Bone marrow (tissue), 2 donors: ENCODE data around the gene CAV2.
"Not testable (repeated sequence)": the region's sequence is repeated elsewhere in the genome, so short reads cannot be mapped to it uniquely, and the experiment has no call there.

Experiments
- DNase-seq, 2 donors: peaks; one replicate each; lab custom pipeline; 2025; lab: John Stamatoyannopoulos, UW

Gene CAV2

GRCh38 chr7:116499168-116500077, at the start of gene CAV2:
Gene CAV2 (plus strand): TSS chr7:116499738. CDS start chr7:116499782, 44 bp downstream.
- no peak for DNase-seq

- no peak for DNase-seq
These were observed 49.6 kb upstream of the CAV2 start for GRCh38 chr7:116449950-116450349.

- DNase-seq, result no peak
These were observed 47.4 kb upstream of the CAV2 start for GRCh38 chr7:116451957-116452729.

- no peak for DNase-seq
These were observed 45.2 kb upstream of the CAV2 start for GRCh38 chr7:116454377-116454776.

- no peak for DNase-seq
These were observed 44.5 kb upstream of the CAV2 start for GRCh38 chr7:116455009-116455408.

GRCh38 chr7:116455499-116455898, 44.0 kb upstream of the CAV2 start:
- no peak for DNase-seq

GRCh38 chr7:116461500-116461899, 38.0 kb upstream of the CAV2 start:
- no peak for DNase-seq

- no peak for DNase-seq
These were observed 35.6 kb upstream of the CAV2 start for GRCh38 chr7:116463956-116464355.

GRCh38 chr7:116464375-116464774, 35.2 kb upstream of the CAV2 start:
- DNase-seq, result no peak

GRCh38 chr7:116465125-116465524, 34.4 kb upstream of the CAV2 start:
- no peak for DNase-seq

GRCh38 chr7:116468534-116468933, 31.0 kb upstream of the CAV2 start:
- DNase-seq, result no peak

GRCh38 chr7:116477625-116478024, 21.9 kb upstream of the CAV2 start:
- no peak for DNase-seq

GRCh38 chr7:116478834-116479233, 20.7 kb upstream of the CAV2 start:
- DNase-seq, result no peak

- no peak for DNase-seq
These were observed 16.1 kb upstream of the CAV2 start for GRCh38 chr7:116483271-116483942.

- not testable (repeated sequence) for DNase-seq
These were observed 15.1 kb upstream of the CAV2 start for GRCh38 chr7:116484389-116484788.

- no peak for DNase-seq
These were observed 11.5 kb upstream of the CAV2 start for GRCh38 chr7:116487907-116488521.

GRCh38 chr7:116490351-116490750, 9.2 kb upstream of the CAV2 start:
- DNase-seq, result no peak

GRCh38 chr7:116491887-116492653, 7.5 kb upstream of the CAV2 start:
- DNase-seq, result no peak

- DNase-seq, result no peak
These were observed 6.9 kb upstream of the CAV2 start for GRCh38 chr7:116492654-116493109.

- no peak for DNase-seq
These were observed 6.1 kb upstream of the CAV2 start for GRCh38 chr7:116493449-116493848.

- no peak for DNase-seq
These were observed 5.1 kb upstream of the CAV2 start for GRCh38 chr7:116494472-116494871.
